Inferior parietal cortex (tissue), 1 donor: Measurements from ENCODE around the gene PALMD.

Source experiments
- DNase-seq: peaks from one replicate; pipeline ENCODE4 v3.0.0-alpha.2; 2016; ENCODE audit errors: extremely low spot score

The PALMD gene

GRCh38 chr1:99645699-99646531 lies at the start of gene PALMD:
PALMD (plus strand) TSS chr1:99646113; CDS start chr1:99646318, 205 bp downstream.
- no peak for DNase-seq

GRCh38 chr1:99598738-99599411 lies 47.0 kb upstream of the PALMD start:
- DNase-seq = no peak

- DNase-seq = no peak
Measured at GRCh38 chr1:99599678-99600175, 46.2 kb upstream of the PALMD start.

- DNase-seq = no peak
Measured at GRCh38 chr1:99600782-99601181, 45.1 kb upstream of the PALMD start.

GRCh38 chr1:99601208-99601607 lies 44.7 kb upstream of the PALMD start:
- no peak for DNase-seq

GRCh38 chr1:99601709-99602403 lies 44.1 kb upstream of the PALMD start:
- DNase-seq = no peak

- DNase-seq = no peak
Measured at GRCh38 chr1:99602404-99602969, 43.4 kb upstream of the PALMD start.

GRCh38 chr1:99603699-99604560 lies 42.0 kb upstream of the PALMD start:
- DNase-seq = no peak

GRCh38 chr1:99606306-99606705 lies 39.6 kb upstream of the PALMD start:
- no peak for DNase-seq

- DNase-seq = no peak
Measured at GRCh38 chr1:99607590-99607989, 38.3 kb upstream of the PALMD start.

GRCh38 chr1:99608058-99608457 lies 37.9 kb upstream of the PALMD start:
- no peak for DNase-seq

- no peak for DNase-seq
Measured at GRCh38 chr1:99613716-99614115, 32.2 kb upstream of the PALMD start.

- DNase-seq = no peak
Measured at GRCh38 chr1:99614728-99615127, 31.2 kb upstream of the PALMD start.

- no peak for DNase-seq
Measured at GRCh38 chr1:99619583-99619982, 26.3 kb upstream of the PALMD start.

GRCh38 chr1:99621340-99621901 lies 24.5 kb upstream of the PALMD start:
- no peak for DNase-seq

- no peak for DNase-seq
Measured at GRCh38 chr1:99622702-99623347, 23.1 kb upstream of the PALMD start.

- DNase-seq = no peak
Measured at GRCh38 chr1:99623554-99623953, 22.4 kb upstream of the PALMD start.

GRCh38 chr1:99627615-99628014 lies 18.3 kb upstream of the PALMD start:
- no peak for DNase-seq

GRCh38 chr1:99629164-99629563 lies 16.7 kb upstream of the PALMD start:
- no peak for DNase-seq

- DNase-seq = no peak
Measured at GRCh38 chr1:99634971-99635624, 10.8 kb upstream of the PALMD start.
